ENCODE data around the gene SORL1-AS1.

DNA sequence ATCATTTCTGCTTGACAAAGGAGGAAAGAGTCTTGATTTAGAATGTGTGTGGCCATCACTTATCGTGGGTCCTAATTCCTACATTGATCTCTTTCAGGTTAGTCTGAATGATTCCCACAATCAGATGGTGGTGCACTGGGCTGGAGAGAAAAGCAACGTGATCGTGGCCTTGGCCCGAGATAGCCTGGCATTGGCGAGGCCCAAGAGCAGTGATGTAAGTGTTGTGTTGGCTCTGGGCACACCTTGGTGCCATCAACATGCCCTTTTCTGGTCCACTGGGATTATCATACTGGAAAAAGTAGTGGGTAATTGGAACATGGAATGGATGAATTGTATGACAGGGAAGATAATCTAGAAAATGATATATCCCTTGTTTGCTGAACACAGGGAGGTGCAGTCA is 17.1 kb upstream of the SORL1-AS1 start:
- TF ChIP-seq POLR2A (IDR thresholded peaks at IDR 0.05), result no peak
- TF ChIP-seq, protein P1, sequence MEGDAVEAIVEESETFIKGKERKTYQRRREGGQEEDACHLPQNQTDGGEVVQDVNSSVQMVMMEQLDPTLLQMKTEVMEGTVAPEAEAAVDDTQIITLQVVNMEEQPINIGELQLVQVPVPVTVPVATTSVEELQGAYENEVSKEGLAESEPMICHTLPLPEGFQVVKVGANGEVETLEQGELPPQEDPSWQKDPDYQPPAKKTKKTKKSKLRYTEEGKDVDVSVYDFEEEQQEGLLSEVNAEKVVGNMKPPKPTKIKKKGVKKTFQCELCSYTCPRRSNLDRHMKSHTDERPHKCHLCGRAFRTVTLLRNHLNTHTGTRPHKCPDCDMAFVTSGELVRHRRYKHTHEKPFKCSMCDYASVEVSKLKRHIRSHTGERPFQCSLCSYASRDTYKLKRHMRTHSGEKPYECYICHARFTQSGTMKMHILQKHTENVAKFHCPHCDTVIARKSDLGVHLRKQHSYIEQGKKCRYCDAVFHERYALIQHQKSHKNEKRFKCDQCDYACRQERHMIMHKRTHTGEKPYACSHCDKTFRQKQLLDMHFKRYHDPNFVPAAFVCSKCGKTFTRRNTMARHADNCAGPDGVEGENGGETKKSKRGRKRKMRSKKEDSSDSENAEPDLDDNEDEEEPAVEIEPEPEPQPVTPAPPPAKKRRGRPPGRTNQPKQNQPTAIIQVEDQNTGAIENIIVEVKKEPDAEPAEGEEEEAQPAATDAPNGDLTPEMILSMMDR (IDR thresholded peaks at IDR 0.05), result no peak

Measured in lower leg skin (tissue), 3 donors.